ENCODE data around the gene LIMCH1. TPM values are rescaled to one million over a fixed set of nuclear protein-coding genes. Genes with fewer than 3 reads are reported as not detected.
"Not testable (repeated sequence)": the region's sequence is repeated elsewhere in the genome, so short reads cannot be mapped to it uniquely, and the experiment has no call there.

Gene LIMCH1
- total RNA-seq, 1 experiment from 2014 or later = not detected

DNA sequence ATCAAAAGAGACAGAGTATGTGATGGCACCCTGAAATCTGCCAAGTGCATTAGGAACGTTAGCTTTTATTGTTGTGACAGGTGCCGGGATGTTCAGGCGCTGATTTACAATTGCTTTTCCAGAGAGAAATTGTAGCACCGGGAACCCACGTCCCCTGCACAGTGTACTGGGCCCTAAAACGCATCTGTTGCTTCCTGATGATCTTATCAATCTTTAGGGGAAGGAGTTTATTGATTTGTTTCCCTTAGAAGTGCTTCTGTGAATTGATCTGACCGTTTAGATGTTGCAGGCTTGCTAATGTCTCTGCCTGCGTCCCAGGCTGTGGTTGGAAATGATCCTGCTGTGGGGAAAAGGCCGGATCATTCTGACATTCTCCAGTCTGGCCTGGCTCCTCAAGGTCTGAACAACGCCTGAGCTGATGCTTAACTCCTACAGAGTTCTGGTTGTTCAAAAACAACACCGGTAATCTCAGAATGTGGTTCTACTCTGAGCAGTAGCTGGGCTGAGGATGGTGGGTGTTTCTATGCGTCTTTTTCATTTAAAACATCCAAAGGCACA lies 193.7 kb downstream of the LIMCH1 start:
- no peak for DNase-seq (ENCODE audit: low spot score)
- in situ Hi-C loops (cut with HindIII; ENCODE audit: low sequenced_read_pairs) = no loop called here

DNA sequence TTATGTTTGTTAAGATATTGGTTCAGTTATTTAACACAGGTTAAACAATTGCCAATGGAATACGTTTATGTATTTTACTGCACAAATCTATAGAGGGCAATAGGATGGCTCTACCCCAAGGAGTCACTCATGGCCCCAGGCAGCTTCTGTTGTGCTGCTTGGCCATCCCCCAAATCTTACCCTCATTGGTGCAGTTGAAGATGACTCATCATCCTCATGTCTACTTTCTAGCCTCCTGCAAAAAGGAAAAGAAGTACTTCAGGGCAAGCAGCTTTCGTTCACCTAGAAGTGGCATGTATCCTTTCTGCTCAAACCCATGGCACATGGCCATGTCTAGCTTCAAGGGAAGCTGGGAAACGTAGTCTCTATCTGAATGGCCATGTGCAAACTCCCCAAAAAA lies 196.4 kb downstream of the LIMCH1 start:
- DNase-seq (ENCODE audit: low spot score) = no peak
- in situ Hi-C loops (cut with HindIII; ENCODE audit: low sequenced_read_pairs) = no loop called here

DNA sequence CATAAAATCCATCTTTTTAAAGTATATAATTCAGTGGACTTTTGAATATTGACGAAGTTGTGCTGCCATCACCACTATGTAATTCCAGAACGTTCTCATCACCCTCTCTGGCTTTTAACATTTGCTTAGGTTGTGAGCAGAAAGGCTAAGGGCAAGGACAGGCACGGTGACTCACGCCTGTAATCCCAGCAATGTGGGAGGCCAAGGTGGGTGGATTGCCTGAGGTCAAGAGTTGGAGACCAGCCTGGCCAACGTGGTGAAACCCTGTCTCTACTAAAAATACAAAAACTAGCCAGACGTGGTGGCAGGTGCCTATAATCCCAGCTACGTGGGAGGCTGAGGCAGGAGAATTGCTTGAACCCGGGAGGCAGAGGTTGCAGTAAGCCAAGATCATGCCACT lies 199.5 kb downstream of the LIMCH1 start:
- in situ Hi-C loops (cut with HindIII; ENCODE audit: low sequenced_read_pairs); DNase-seq (ENCODE audit: low spot score): not testable (repeated sequence)

GRCh38 chr4:41741354-41741753 lies 203.4 kb downstream of the LIMCH1 start:
- in situ Hi-C loops (cut with HindIII; ENCODE audit: low sequenced_read_pairs) = no loop called here
- no peak for DNase-seq (ENCODE audit: low spot score)

DNA sequence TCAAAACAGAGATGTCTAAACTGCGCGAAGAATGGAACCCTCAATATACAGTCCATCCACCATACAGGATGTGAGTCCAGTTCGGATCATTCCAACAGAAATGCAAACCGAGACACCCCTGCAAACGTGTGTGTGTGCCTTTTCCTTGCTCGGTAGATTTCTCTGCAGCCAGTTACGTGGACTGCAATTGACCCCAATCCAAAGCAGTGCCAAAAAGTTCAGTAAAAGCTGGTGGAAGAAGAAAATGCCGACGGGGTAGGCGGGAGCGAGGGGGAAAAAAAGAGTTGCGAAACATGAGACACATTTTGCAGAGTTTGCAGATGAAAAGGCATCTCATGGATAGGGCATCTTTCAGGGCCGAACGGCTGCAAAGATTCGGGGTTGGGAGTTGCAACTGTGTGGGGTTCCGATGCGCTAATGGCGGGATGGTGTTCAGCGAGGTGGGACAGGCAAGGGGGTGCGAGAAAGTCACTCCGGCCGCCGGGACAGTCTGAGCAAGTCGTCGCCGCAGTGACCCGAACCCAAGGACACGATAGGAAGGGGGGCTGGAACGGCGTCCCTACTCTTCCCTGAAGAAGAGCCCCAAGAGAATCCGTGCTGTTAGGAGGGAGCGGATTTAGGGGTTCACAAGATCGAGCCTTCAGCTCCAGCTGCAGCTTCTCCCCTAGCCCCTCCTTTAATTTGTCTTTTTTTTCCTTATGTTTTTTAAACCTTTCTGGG lies 206.8 kb downstream of the LIMCH1 start:
- DNase-seq (ENCODE audit: low spot score) = no peak
- in situ Hi-C loops (cut with HindIII; ENCODE audit: low sequenced_read_pairs) = no loop called here

DNA sequence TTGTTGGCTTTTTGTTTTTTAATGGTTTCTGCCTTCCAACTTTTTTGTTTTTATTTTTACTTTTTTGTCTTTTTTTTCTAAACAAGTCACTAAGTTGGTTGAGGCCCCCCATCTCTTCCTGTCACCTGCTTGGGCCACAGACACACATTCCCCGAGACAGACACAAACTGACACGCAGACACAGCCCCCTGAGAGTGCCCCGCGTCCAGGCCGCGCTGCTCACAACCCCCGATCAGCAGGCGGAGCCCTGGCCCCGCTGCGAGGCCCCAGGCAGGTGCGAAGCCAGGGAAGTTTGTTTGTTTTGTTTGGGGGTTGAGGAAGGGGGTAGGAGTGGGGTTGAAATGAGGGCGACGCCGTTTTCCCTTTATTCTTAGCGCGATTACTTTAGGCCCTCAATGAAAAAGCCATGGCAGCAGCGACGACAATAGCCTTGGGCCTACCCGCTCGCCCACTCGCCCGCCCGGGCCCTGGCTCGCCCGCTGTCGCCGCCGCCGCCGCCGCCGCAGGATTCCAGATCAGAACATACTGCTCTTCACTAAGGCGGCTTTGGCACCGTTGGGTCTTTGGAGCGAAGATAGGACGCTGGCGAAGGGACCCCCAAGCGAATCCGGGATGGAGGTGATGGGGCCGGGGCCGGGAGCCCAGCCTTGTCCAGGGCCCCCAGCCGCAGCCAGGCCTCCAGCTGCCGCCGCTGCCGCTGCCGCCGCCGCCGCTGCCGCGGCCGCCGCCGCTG lies 207.5 kb downstream of the LIMCH1 start:
- in situ Hi-C loops (cut with HindIII; ENCODE audit: low sequenced_read_pairs) = no loop called here
- no peak for DNase-seq (ENCODE audit: low spot score)

GRCh38 chr4:41746025-41746439 lies 208.1 kb downstream of the LIMCH1 start:
- DNase-seq (ENCODE audit: low spot score) = no peak
- in situ Hi-C loops (cut with HindIII; ENCODE audit: low sequenced_read_pairs) = no loop called here

DNA sequence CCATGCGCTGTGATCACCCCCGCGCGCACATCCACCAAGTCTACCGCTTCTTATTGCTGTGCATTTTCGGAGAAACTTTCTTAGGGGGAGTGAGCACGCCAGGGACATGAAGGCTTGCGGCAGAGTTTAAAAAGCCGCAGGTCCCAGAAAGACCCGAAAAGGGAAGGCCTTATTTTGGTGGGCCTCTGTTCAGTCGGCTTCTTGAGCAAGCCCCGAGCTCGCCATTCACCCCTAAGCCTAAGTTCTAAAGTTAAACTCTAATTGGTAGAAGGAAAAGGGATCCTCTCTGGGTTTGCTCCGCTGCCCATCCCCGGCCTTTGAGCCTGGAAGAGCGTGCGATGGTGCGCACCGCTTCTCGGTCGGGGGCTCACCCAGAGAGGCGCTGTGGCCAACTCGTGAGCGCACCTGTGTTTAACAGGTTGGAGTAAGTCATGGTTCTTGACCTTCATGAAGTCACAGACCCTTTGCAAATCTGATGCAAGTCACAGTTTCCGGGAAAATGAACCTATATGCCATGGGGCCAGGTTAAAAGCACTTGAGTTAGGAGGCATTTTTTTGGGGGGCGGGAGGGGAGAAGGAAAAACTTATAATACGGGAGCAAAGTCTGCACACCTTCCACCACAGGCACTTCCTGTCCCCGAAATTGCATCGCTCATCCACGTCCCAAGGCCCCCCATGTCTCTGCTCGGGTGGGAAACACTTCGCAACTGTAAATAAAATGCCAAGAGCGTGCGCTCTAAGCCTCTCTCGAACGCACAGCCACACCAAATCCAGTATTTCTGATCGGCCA lies 208.7 kb downstream of the LIMCH1 start:
- in situ Hi-C loops (cut with HindIII; ENCODE audit: low sequenced_read_pairs) = no loop called here
- no peak for DNase-seq (ENCODE audit: low spot score)

- DNase-seq (ENCODE audit: low spot score) = no peak
- in situ Hi-C loops (cut with HindIII; ENCODE audit: low sequenced_read_pairs) = no loop called here
Observed at GRCh38 chr4:41747230-41748055, 209.5 kb downstream of the LIMCH1 start.

GRCh38 chr4:41748074-41748570 lies 210.2 kb downstream of the LIMCH1 start:
- in situ Hi-C loops (cut with HindIII; ENCODE audit: low sequenced_read_pairs) = no loop called here
- DNase-seq (ENCODE audit: low spot score) = no peak

- in situ Hi-C loops (cut with HindIII; ENCODE audit: low sequenced_read_pairs) = no loop called here
- DNase-seq (ENCODE audit: low spot score) = no peak
Observed at GRCh38 chr4:41748571-41749475, 210.9 kb downstream of the LIMCH1 start, which contains the start of gene PHOX2B. Gene PHOX2B, minus strand, starts transcription at chr4:41748725. Its CDS starts 115 bp downstream, at chr4:41748610.

GRCh38 chr4:41749631-41750039 lies 211.7 kb downstream of the LIMCH1 start:
- DNase-seq (ENCODE audit: low spot score) = no peak
- in situ Hi-C loops (cut with HindIII; ENCODE audit: low sequenced_read_pairs) = no loop called here

Other genes with a start within 250 kb of the LIMCH1 start
- gene PHOX2B, start 210.6 kb downstream of the LIMCH1 start, total RNA-seq (2014; rRNA removed; shearing (Covaris generic)) = not detected in 2 replicates

Data from G401 (cell line).